HepG2 (cell line): ENCODE results near the gene FMNL2. TPM values are rescaled to one million over a fixed set of nuclear protein-coding genes. Genes with fewer than 3 reads are reported as not detected.

Source experiments
- ARID2 ChIP-seq: sonication (generic); formaldehyde crosslinking; IDR thresholded peaks from 2 replicates; pipeline ENCODE4 v1.8.1; 2022; ENCODE audit warnings: mild to moderate bottlenecking, missing genetic modification reagents, borderline replicate concordance
- ARNTL ChIP-seq: sonication (generic); formaldehyde crosslinking; IDR thresholded peaks from 2 replicates; pipeline ENCODE4 v1.4.0; 2020; ENCODE audit warnings: mild to moderate bottlenecking, missing genetic modification reagents
- HCFC1 ChIP-seq: fragments of 150-350 bp; IDR thresholded peaks from 2 replicates; pipeline ENCODE4 v1.6.1; 2014; ENCODE audit warnings: low read depth, low read length
- HDAC6 ChIP-seq: fragments of 200-600 bp; sonication (generic); IDR thresholded peaks from 2 replicates; pipeline ENCODE4 v1.7.0; 2017; ENCODE audit warnings: mild to moderate bottlenecking, antibody characterized with exemption, low read length, low read depth
- KDM2A ChIP-seq: sonication (generic); formaldehyde crosslinking; IDR thresholded peaks from 2 replicates; pipeline ENCODE4 v1.4.0; 2020; ENCODE audit warnings: low read depth, missing genetic modification reagents, borderline replicate concordance
- MAFF ChIP-seq: IDR thresholded peaks from 2 replicates; pipeline ENCODE4 v1.6.1; 2011; ENCODE audit warnings: low read depth, low read length, improper control_type of control experiment
- MBNL3 ChIP-seq: fragments of 250-450 bp; sonication (Bioruptor Pico); conservative IDR thresholded peaks from 2 replicates; pipeline ENCODE4 v1.8.0; 2022; ENCODE audit warnings: mild to moderate bottlenecking, inconsistent platforms
- NKX3-1 ChIP-seq: sonication (generic); formaldehyde crosslinking; IDR thresholded peaks from 2 replicates; pipeline ENCODE4 v1.5.0; 2020; ENCODE audit warnings: missing genetic modification reagents
- NR2F6 ChIP-seq, 2 experiments: IDR thresholded peaks; 2 replicates each; pipeline ENCODE4 v1.6.1; 2016; ENCODE audit warnings: antibody characterized with exemption in 1 of 2, mild to moderate bottlenecking in 1 of 2
- SIN3B ChIP-seq: fragments of 150-350 bp; IDR thresholded peaks from 2 replicates; pipeline ENCODE4 v1.6.1; 2014; ENCODE audit warnings: low read length
- ZMAT3 ChIP-seq: sonication (generic); formaldehyde crosslinking; conservative IDR thresholded peaks from 2 replicates; pipeline ENCODE4 v1.7.0; 2021; ENCODE audit warnings: missing genetic modification reagents
- ZNF160 ChIP-seq: sonication (generic); formaldehyde crosslinking; IDR thresholded peaks from 2 replicates; pipeline ENCODE4 v1.8.0; 2022; ENCODE audit warnings: mild to moderate bottlenecking, inconsistent platforms, missing genetic modification reagents
- ZNF224 ChIP-seq: sonication (generic); formaldehyde crosslinking; IDR thresholded peaks from 2 replicates; pipeline ENCODE4 v1.5.0; 2020; ENCODE audit warnings: mild to moderate bottlenecking, missing genetic modification reagents
- ZNF234 ChIP-seq: sonication (generic); formaldehyde crosslinking; conservative IDR thresholded peaks from 2 replicates; pipeline ENCODE4 v1.5.1; 2020; ENCODE audit warnings: mild to moderate bottlenecking, missing genetic modification reagents
- ZNF430 ChIP-seq: sonication (generic); formaldehyde crosslinking; IDR thresholded peaks from 2 replicates; pipeline ENCODE4 v1.9.0; 2021; ENCODE audit warnings: mild to moderate bottlenecking, missing genetic modification reagents
- ZNF672 ChIP-seq: sonication (generic); formaldehyde crosslinking; IDR thresholded peaks from 2 replicates; pipeline ENCODE4 v1.8.1; 2022; ENCODE audit warnings: missing genetic modification reagents
- ZNF720 ChIP-seq: sonication (generic); formaldehyde crosslinking; IDR thresholded peaks from 2 replicates; pipeline ENCODE4 v1.4.0; 2020; ENCODE audit warnings: missing genetic modification reagents
- ZNF772 ChIP-seq: sonication (generic); formaldehyde crosslinking; IDR thresholded peaks from 2 replicates; pipeline ENCODE4 v1.5.0; 2020; ENCODE audit warnings: mild to moderate bottlenecking, missing genetic modification reagents
- polyA plus RNA-seq, 8 experiments: library from polyadenylated mRNA; depleted of rRNA in 3 of 8; stranded (reverse) in 7 of 8; unstranded in 1 of 8; fragments of >200 nt; fragmentation: Illumina TruSeq in 4 of 8; extraction: Trizol in 4 of 8; gene quantifications; 2 replicates each; pipeline versions ENCODE4 v1.2.1 to v1.2.3, GENCODE V29; 2011 to 2016; ENCODE audit warnings: low read depth in 4 of 8, missing spikeins in 1 of 8, mixed read lengths in 1 of 8; ENCODE audit not compliant: insufficient read depth in 1 of 8
- total RNA-seq, 5 experiments: library from RNA; depleted of rRNA; stranded (reverse); fragments of >200 nt; fragmentation: Illumina TruSeq; extraction: Trizol; gene quantifications; 2 replicates each; pipeline ENCODE4 v1.2.3, GENCODE V29; 2016; ENCODE audit warnings: low read depth in 1 of 5
- TF ChIP-seq, protein P1 (sequence below): sonication (generic); formaldehyde crosslinking; IDR thresholded peaks from 2 replicates; pipeline ENCODE4 v1.4.0; 2020; ENCODE audit warnings: mild to moderate bottlenecking, low read depth, missing genetic modification reagents
- TF ChIP-seq, protein P2 (sequence below), 2 experiments: sonication (generic) in 1 of 2; formaldehyde crosslinking in 1 of 2; IDR thresholded peaks; 2 replicates each; pipeline versions ENCODE4 v1.6.1 to v1.9.0; 2014 to 2022; ENCODE audit warnings: antibody characterized with exemption in 1 of 2, borderline replicate concordance in 1 of 2, inconsistent platforms in 1 of 2, low read depth in 1 of 2, missing genetic modification reagents in 1 of 2
- TF ChIP-seq, protein P3 (sequence below): sonication (generic); formaldehyde crosslinking; IDR thresholded peaks from 2 replicates; pipeline ENCODE4 v1.5.0; 2020; ENCODE audit warnings: missing genetic modification reagents, mild to moderate bottlenecking, borderline replicate concordance
- TF ChIP-seq, protein P4 (sequence below): sonication (generic); formaldehyde crosslinking; IDR thresholded peaks from 2 replicates; pipeline ENCODE4 v1.4.0; 2020; ENCODE audit warnings: missing genetic modification reagents

Gene FMNL2
- total and polyA plus RNA-seq, 2 of the 13 experiments (the other 11 are each of a cell fraction or from before 2014, with no cell fraction given) = 66.5 to 67.7 TPM

DNA sequence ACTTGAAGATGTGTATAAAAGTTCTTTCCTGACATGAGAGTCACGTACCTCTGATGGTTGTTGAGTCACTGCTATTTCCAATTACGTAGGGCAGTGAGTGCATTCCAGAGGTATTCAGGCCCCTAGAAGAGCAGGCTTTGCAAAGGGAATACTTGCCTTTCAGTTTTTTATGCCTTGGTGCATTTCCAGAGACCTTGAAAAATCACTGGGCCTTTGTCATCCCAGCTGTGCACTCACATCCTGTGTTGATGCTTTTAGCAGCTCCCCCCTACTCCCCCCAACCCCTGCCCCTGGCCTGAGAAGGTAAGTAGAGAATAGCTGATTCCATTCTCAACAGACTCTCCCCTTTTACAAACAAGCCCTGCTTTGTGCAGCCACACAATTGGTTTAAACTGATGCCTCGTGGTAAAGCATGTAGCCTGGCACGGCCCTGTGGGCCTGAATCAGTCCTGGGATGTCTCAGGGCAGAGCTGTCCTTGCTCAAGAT, 208.1 kb downstream of the FMNL2 start (continued):
- no peak for TF ChIP-seq ZNF160 (CRISPR knock-in tag)
- TF ChIP-seq, protein P1, sequence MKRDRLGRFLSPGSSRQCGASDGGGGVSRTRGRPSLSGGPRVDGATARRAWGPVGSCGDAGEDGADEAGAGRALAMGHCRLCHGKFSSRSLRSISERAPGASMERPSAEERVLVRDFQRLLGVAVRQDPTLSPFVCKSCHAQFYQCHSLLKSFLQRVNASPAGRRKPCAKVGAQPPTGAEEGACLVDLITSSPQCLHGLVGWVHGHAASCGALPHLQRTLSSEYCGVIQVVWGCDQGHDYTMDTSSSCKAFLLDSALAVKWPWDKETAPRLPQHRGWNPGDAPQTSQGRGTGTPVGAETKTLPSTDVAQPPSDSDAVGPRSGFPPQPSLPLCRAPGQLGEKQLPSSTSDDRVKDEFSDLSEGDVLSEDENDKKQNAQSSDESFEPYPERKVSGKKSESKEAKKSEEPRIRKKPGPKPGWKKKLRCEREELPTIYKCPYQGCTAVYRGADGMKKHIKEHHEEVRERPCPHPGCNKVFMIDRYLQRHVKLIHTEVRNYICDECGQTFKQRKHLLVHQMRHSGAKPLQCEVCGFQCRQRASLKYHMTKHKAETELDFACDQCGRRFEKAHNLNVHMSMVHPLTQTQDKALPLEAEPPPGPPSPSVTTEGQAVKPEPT (CRISPR knock-in tag) = no peak
- TF ChIP-seq ZNF772 = no peak
- TF ChIP-seq ZNF224 (CRISPR knock-in tag) = no peak
- no peak for TF ChIP-seq ZNF720
- TF ChIP-seq, protein P2, sequence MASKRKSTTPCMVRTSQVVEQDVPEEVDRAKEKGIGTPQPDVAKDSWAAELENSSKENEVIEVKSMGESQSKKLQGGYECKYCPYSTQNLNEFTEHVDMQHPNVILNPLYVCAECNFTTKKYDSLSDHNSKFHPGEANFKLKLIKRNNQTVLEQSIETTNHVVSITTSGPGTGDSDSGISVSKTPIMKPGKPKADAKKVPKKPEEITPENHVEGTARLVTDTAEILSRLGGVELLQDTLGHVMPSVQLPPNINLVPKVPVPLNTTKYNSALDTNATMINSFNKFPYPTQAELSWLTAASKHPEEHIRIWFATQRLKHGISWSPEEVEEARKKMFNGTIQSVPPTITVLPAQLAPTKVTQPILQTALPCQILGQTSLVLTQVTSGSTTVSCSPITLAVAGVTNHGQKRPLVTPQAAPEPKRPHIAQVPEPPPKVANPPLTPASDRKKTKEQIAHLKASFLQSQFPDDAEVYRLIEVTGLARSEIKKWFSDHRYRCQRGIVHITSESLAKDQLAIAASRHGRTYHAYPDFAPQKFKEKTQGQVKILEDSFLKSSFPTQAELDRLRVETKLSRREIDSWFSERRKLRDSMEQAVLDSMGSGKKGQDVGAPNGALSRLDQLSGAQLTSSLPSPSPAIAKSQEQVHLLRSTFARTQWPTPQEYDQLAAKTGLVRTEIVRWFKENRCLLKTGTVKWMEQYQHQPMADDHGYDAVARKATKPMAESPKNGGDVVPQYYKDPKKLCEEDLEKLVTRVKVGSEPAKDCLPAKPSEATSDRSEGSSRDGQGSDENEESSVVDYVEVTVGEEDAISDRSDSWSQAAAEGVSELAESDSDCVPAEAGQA (IDR thresholded peaks at IDR 0.05; ENCODE audit: low read depth) = no peak
- TF ChIP-seq, protein P2 (CRISPR knock-in tag; IDR thresholded peaks at IDR 0.05; ENCODE audit: borderline replicate concordance) = no peak
- no peak for TF ChIP-seq ZNF430
- TF ChIP-seq, protein P3, sequence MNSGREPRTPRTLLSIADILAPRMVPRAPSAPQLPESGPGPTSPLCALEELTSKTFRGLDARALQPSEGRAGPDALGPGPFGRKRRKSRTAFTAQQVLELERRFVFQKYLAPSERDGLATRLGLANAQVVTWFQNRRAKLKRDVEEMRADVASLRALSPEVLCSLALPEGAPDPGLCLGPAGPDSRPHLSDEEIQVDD (CRISPR knock-in tag) = no peak
- no peak for TF ChIP-seq ZNF672 (CRISPR knock-in tag)
- no peak for TF ChIP-seq NR2F6 (IDR thresholded peaks at IDR 0.05)
- TF ChIP-seq NR2F6 (CRISPR knock-in tag; IDR thresholded peaks at IDR 0.05) = no peak
- no peak for TF ChIP-seq ZMAT3 (CRISPR knock-in tag)
- TF ChIP-seq MBNL3 (CRISPR knock-in tag) = no peak
- TF ChIP-seq HDAC6 = no peak
- TF ChIP-seq SIN3B = no peak
- TF ChIP-seq ZNF234 (CRISPR knock-in tag) = no peak
- no peak for TF ChIP-seq MAFF
- TF ChIP-seq HCFC1 = no peak
- TF ChIP-seq KDM2A (CRISPR knock-in tag) = no peak
- TF ChIP-seq NKX3-1 = no peak
- TF ChIP-seq ARID2 (CRISPR knock-in tag) = no peak
- TF ChIP-seq ARNTL (CRISPR knock-in tag) = no peak
- TF ChIP-seq, protein P4, sequence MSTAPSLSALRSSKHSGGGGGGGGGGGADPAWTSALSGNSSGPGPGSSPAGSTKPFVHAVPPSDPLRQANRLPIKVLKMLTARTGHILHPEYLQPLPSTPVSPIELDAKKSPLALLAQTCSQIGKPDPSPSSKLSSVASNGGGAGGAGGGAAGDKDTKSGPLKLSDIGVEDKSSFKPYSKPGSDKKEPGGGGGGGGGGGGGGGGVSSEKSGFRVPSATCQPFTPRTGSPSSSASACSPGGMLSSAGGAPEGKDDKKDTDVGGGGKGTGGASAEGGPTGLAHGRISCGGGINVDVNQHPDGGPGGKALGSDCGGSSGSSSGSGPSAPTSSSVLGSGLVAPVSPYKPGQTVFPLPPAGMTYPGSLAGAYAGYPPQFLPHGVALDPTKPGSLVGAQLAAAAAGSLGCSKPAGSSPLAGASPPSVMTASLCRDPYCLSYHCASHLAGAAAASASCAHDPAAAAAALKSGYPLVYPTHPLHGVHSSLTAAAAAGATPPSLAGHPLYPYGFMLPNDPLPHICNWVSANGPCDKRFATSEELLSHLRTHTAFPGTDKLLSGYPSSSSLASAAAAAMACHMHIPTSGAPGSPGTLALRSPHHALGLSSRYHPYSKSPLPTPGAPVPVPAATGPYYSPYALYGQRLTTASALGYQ = no peak
